Immature natural killer cell (primary cell): ENCODE results near the gene CCDC102A. TPM values are rescaled to one million over a fixed set of nuclear protein-coding genes. Genes with fewer than 3 reads are reported as not detected.

Source experiments
- DNase-seq, 3 donors: peaks; one replicate each; pipeline ENCODE4 v3.0.0; 2022; ENCODE audit warnings: mixed read lengths in 1 of 3
- H3K27ac Mint-ChIP-seq, 6 donors: one replicate each; pipeline ENCODE4 v1.8.0; 2020; ENCODE audit warnings: mixed read lengths in 6 of 6, mild to moderate bottlenecking in 5 of 6, inconsistent platforms in 4 of 6, moderate library complexity in 3 of 6
- H3K27me3 Mint-ChIP-seq, 3 donors: one replicate each; pipeline ENCODE4 v1.8.0; 2020 to 2021; ENCODE audit warnings: low read depth in 3 of 3, mild to moderate bottlenecking in 3 of 3, mixed read lengths in 3 of 3, moderate library complexity in 3 of 3, inconsistent platforms in 1 of 3
- H3K36me3 Mint-ChIP-seq, 3 donors: one replicate each; pipeline ENCODE4 v1.8.0; 2020; ENCODE audit warnings: mixed read lengths in 3 of 3, inconsistent platforms in 2 of 3, mild to moderate bottlenecking in 2 of 3
- H3K4me1 Mint-ChIP-seq, 2 donors: one replicate each; pipeline ENCODE4 v1.8.0; 2020; ENCODE audit warnings: inconsistent platforms in 2 of 2, mild to moderate bottlenecking in 2 of 2, mixed read lengths in 2 of 2, moderate library complexity in 1 of 2
- H3K4me3 Mint-ChIP-seq, 5 donors: one replicate each; pipeline ENCODE4 v1.8.0; 2020; ENCODE audit warnings: mild to moderate bottlenecking in 5 of 5, mixed read lengths in 5 of 5, inconsistent platforms in 3 of 5, moderate library complexity in 3 of 5
- H3K9me3 Mint-ChIP-seq, 6 donors: one replicate each; pipeline ENCODE4 v1.8.0; 2020; ENCODE audit warnings: mild to moderate bottlenecking in 6 of 6, mixed read lengths in 6 of 6, inconsistent platforms in 4 of 6, moderate library complexity in 3 of 6
- polyA plus RNA-seq, 3 donors: library from polyadenylated mRNA; unstranded; fragments of 300-500 nt; fragmentation: Illumina TruSeq; gene quantifications; one replicate each; pipeline ENCODE4 v1.2.3, GENCODE V29; 2021

The CCDC102A gene
- polyA plus RNA-seq, 3 donors from 2014 or later: 8.8 to 26.4 (median 13.9) TPM

- Mint-ChIP-seq H3K4me1 (peaks cover 18 to 20% of the 10 kb centered on the region in 2 donors), H3K36me3 (no peaks in the 10 kb centered on the region), H3K27ac (peak overlapping the region in 2 of 6 donors; percentile 10 to 65), H3K27me3 (peaks cover 0 to 5% (median 0%) of the 10 kb centered on the region in 3 donors), H3K4me3 (peak overlapping the region; percentile 73 to 81 (median 74)), H3K9me3 (no peaks in the 10 kb centered on the region)
- DNase-seq: no peak
These were observed 49.2 kb downstream of the CCDC102A start for GRCh38 chr16:57486858-57487834.

GRCh38 chr16:57485916-57486857 is 50.2 kb downstream of the CCDC102A start, which contains the start of gene DOK4:
DOK4 (minus strand) TSS chr16:57486493; CDS start chr16:57479507, 6,986 bp downstream.
- peak within 1 kb of the TSS in 5 of 6 donors; percentile 10 to 75 (median 34) for H3K27ac Mint-ChIP-seq
- DNase-seq: peak; percentile 59 to 73 (median 70)
- peaks cover 0 to 2% (median 0%) of the 10 kb centered on the region in 3 donors for H3K27me3 Mint-ChIP-seq
- H3K9me3 Mint-ChIP-seq: no peaks in the 10 kb centered on the region
- peaks cover 18 to 20% of the 10 kb centered on the region in 2 donors for H3K4me1 Mint-ChIP-seq
- peak within 1 kb of the TSS; percentile 81 to 85 (median 84) for H3K4me3 Mint-ChIP-seq
- H3K36me3 Mint-ChIP-seq: no peaks in the 10 kb centered on the region

- DNase-seq: no peak
- Mint-ChIP-seq H3K27me3 (peaks cover 0 to 2% (median 0%) of the 10 kb centered on the region in 3 donors), H3K27ac (peak overlapping the region in 4 of 6 donors; percentile 32 to 75 (median 46)), H3K36me3 (no peaks in the 10 kb centered on the region), H3K4me1 (peaks cover 18 to 20% of the 10 kb centered on the region in 2 donors), H3K4me3 (peak overlapping the region; percentile 81 to 85 (median 84)), H3K9me3 (no peaks in the 10 kb centered on the region)
These were observed 51.1 kb downstream of the CCDC102A start for GRCh38 chr16:57485091-57485915.

- Mint-ChIP-seq H3K27me3 (peaks cover 0 to 2% (median 0%) of the 10 kb centered on the region in 3 donors), H3K9me3 (no peaks in the 10 kb centered on the region), H3K4me1 (peaks cover 21% of the 10 kb centered on the region in 2 donors), H3K27ac (peak overlapping the region in 2 of 6 donors; percentile 21 to 82), H3K4me3 (peak overlapping the region in 2 of 5 donors; percentile 5 to 17), H3K36me3 (no peaks in the 10 kb centered on the region)
- DNase-seq: no peak
These were observed 51.8 kb downstream of the CCDC102A start for GRCh38 chr16:57484515-57485005.

GRCh38 chr16:57483725-57484514 is 52.5 kb downstream of the CCDC102A start:
- no peaks in the 10 kb centered on the region for H3K36me3 Mint-ChIP-seq
- H3K27me3 Mint-ChIP-seq: peaks cover 0 to 2% (median 0%) of the 10 kb centered on the region in 3 donors
- H3K9me3 Mint-ChIP-seq: no peaks in the 10 kb centered on the region
- no peak for DNase-seq
- H3K4me1 Mint-ChIP-seq: peaks cover 24 to 27% of the 10 kb centered on the region in 2 donors
- no peak overlapping the region for H3K4me3 Mint-ChIP-seq
- H3K27ac Mint-ChIP-seq: no peak overlapping the region

GRCh38 chr16:57482845-57483545 is 53.4 kb downstream of the CCDC102A start:
- DNase-seq: no peak
- H3K4me1 Mint-ChIP-seq: peaks cover 29 to 33% of the 10 kb centered on the region in 2 donors
- no peak overlapping the region for H3K4me3 Mint-ChIP-seq
- H3K9me3 Mint-ChIP-seq: no peaks in the 10 kb centered on the region
- no peak overlapping the region for H3K27ac Mint-ChIP-seq
- peaks cover 0 to 2% (median 0%) of the 10 kb centered on the region in 3 donors for H3K27me3 Mint-ChIP-seq
- H3K36me3 Mint-ChIP-seq: no peaks in the 10 kb centered on the region

- H3K4me1 Mint-ChIP-seq: peaks cover 22 to 26% of the 10 kb centered on the region in 2 donors
- peaks cover 0 to 4% (median 1%) of the 10 kb centered on the region in 3 donors for H3K27me3 Mint-ChIP-seq
- H3K36me3 Mint-ChIP-seq: no peaks in the 10 kb centered on the region
- no peak for DNase-seq
- H3K27ac Mint-ChIP-seq: no peak overlapping the region
- no peak overlapping the region for H3K4me3 Mint-ChIP-seq
- no peaks in the 10 kb centered on the region for H3K9me3 Mint-ChIP-seq
These were observed 55.0 kb downstream of the CCDC102A start for GRCh38 chr16:57481421-57481820.

GRCh38 chr16:57480754-57481230 is 55.6 kb downstream of the CCDC102A start:
- no peak for DNase-seq
- Mint-ChIP-seq H3K27ac (no peak overlapping the region), H3K36me3 (no peaks in the 10 kb centered on the region), H3K27me3 (peaks cover 0 to 4% (median 1%) of the 10 kb centered on the region in 3 donors), H3K9me3 (no peaks in the 10 kb centered on the region), H3K4me3 (no peak overlapping the region), H3K4me1 (peaks cover 25 to 30% of the 10 kb centered on the region in 2 donors)

- Mint-ChIP-seq H3K27me3 (peaks cover 0 to 4% (median 1%) of the 10 kb centered on the region in 3 donors), H3K4me3 (no peak overlapping the region), H3K9me3 (no peaks in the 10 kb centered on the region), H3K4me1 (peaks cover 21 to 24% of the 10 kb centered on the region in 2 donors), H3K27ac (no peak overlapping the region), H3K36me3 (no peaks in the 10 kb centered on the region)
- no peak for DNase-seq
These were observed 56.2 kb downstream of the CCDC102A start for GRCh38 chr16:57479976-57480753.

GRCh38 chr16:57479205-57479975 is 57.0 kb downstream of the CCDC102A start:
- H3K9me3 Mint-ChIP-seq: no peaks in the 10 kb centered on the region
- H3K27ac Mint-ChIP-seq: peak overlapping the region in 2 of 6 donors; percentile 57 to 67
- peaks cover 22 to 24% of the 10 kb centered on the region in 2 donors for H3K4me1 Mint-ChIP-seq
- H3K27me3 Mint-ChIP-seq: peaks cover 0 to 4% (median 1%) of the 10 kb centered on the region in 3 donors
- H3K4me3 Mint-ChIP-seq: peak overlapping the region; percentile 45 to 71 (median 56)
- no peak for DNase-seq
- H3K36me3 Mint-ChIP-seq: no peaks in the 10 kb centered on the region
